HG03460 (cell line): ENCODE measurements around the gene SHISA5.
"Not testable (repeated sequence)": the region's sequence is repeated elsewhere in the genome, so short reads cannot be mapped to it uniquely, and the experiment has no call there.

Experiments used
- ATAC-seq: cut with Tn5 transposase; IDR thresholded peaks from one replicate; pipeline ENCODE4 v1.9.1; 2021; ENCODE audit not compliant: unreplicated experiment

SHISA5 gene

GRCh38 chr3:48461767-48462166 is 42.2 kb downstream of the SHISA5 start:
- not testable (repeated sequence) for ATAC-seq

GRCh38 chr3:48460517-48460902 is 43.5 kb downstream of the SHISA5 start:
- ATAC-seq, result no peak

- no peak for ATAC-seq
These were observed 44.0 kb downstream of the SHISA5 start for GRCh38 chr3:48459773-48460516.

- no peak for ATAC-seq
These were observed 44.6 kb downstream of the SHISA5 start for GRCh38 chr3:48459331-48459730.

- no peak for ATAC-seq
These were observed 47.5 kb downstream of the SHISA5 start for GRCh38 chr3:48456456-48456855.

GRCh38 chr3:48451270-48451669 is 52.7 kb downstream of the SHISA5 start:
- ATAC-seq, result no peak

GRCh38 chr3:48446425-48447193 is 57.4 kb downstream of the SHISA5 start, which contains the start of gene ATRIP:
TSS of gene ATRIP (plus strand) at chr3:48446737. CDS start at chr3:48446846, 109 bp downstream.
- peak; percentile 86 for ATAC-seq

- ATAC-seq, result no peak
These were observed 57.9 kb downstream of the SHISA5 start for GRCh38 chr3:48446043-48446424.

GRCh38 chr3:48445277-48445882 is 58.6 kb downstream of the SHISA5 start:
- ATAC-seq, result no peak

- ATAC-seq, result no peak
These were observed 62.0 kb downstream of the SHISA5 start for GRCh38 chr3:48441940-48442339.

- ATAC-seq, result peak; percentile 8
These were observed 63.4 kb downstream of the SHISA5 start for GRCh38 chr3:48440590-48440958.

- peak; percentile 93 for ATAC-seq
These were observed 64.0 kb downstream of the SHISA5 start, which contains the start of the genes CCDC51 and TMA7 for GRCh38 chr3:48439820-48440589. TSS of gene CCDC51 (minus strand) at chr3:48440119. CDS start at chr3:48435128, 4,991 bp downstream. TSS of gene TMA7 (plus strand) at chr3:48440257. CDS start at chr3:48440297, 40 bp downstream.

- ATAC-seq, result no peak
These were observed 66.2 kb downstream of the SHISA5 start for GRCh38 chr3:48437812-48438211.

- ATAC-seq, result no peak
These were observed 67.1 kb downstream of the SHISA5 start for GRCh38 chr3:48436855-48437254.

GRCh38 chr3:48436477-48436787 is 67.5 kb downstream of the SHISA5 start:
- ATAC-seq, result no peak

GRCh38 chr3:48435774-48436476 is 68.0 kb downstream of the SHISA5 start:
- ATAC-seq, result peak; percentile 32

- no peak for ATAC-seq
These were observed 68.8 kb downstream of the SHISA5 start for GRCh38 chr3:48435223-48435595.

- no peak for ATAC-seq
These were observed 69.3 kb downstream of the SHISA5 start for GRCh38 chr3:48434591-48435222.

- ATAC-seq, result no peak
These were observed 70.4 kb downstream of the SHISA5 start for GRCh38 chr3:48433472-48434118.
